OCI-LY3 (cell line): ENCODE measurements around the gene OR7C2.

ENCODE experiments used
- EZH2phosphoT487 ChIP-seq: fragments of 200-600 bp; shearing (Covaris generic); IDR thresholded peaks from 2 replicates; pipeline ENCODE4 v1.6.1; 2018; ENCODE audit warnings: antibody characterized with exemption, mixed run types, low read depth
- TF ChIP-seq, protein P1 (sequence below): fragments of 200-600, 300-600 bp; sonication (generic); IDR thresholded peaks from 2 replicates; pipeline ENCODE4 v1.5.1; 2014; ENCODE audit warnings: antibody characterized with exemption, low read length, low read depth

DNA sequence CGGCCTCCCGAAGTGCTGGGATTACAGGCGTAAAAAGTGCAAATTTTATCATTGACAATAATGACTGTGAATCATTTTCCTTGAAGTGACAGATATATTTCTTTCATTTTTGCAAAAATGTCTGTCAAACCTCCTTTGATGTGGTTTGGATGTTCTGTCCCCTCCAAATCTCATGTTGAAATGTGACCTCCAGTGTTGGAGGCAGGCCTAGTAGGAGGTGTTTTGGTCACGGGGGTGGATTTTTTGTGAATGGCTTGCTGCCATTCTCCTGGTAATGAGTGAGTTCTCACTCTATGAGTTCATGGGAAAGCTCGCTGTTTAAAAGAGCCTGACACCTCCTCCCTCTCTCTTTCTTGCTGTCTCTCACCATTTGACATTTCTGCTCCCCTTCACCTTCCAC is 43.8 kb downstream of the OR7C2 start:
- TF ChIP-seq, protein P1, sequence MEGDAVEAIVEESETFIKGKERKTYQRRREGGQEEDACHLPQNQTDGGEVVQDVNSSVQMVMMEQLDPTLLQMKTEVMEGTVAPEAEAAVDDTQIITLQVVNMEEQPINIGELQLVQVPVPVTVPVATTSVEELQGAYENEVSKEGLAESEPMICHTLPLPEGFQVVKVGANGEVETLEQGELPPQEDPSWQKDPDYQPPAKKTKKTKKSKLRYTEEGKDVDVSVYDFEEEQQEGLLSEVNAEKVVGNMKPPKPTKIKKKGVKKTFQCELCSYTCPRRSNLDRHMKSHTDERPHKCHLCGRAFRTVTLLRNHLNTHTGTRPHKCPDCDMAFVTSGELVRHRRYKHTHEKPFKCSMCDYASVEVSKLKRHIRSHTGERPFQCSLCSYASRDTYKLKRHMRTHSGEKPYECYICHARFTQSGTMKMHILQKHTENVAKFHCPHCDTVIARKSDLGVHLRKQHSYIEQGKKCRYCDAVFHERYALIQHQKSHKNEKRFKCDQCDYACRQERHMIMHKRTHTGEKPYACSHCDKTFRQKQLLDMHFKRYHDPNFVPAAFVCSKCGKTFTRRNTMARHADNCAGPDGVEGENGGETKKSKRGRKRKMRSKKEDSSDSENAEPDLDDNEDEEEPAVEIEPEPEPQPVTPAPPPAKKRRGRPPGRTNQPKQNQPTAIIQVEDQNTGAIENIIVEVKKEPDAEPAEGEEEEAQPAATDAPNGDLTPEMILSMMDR = no peak
- no peak for TF ChIP-seq EZH2phosphoT487
